OCI-LY7 (cell line): ENCODE results near the gene ULK4.

Source experiments
- EZH2phosphoT487 ChIP-seq: fragments of 200-600 bp; sonication (generic); IDR thresholded peaks from 2 replicates; pipeline ENCODE4 v1.6.1; 2018; ENCODE audit warnings: low read depth, borderline replicate concordance, mild to moderate bottlenecking, mixed run types, antibody characterized with exemption, low read length, moderate library complexity, mixed read lengths
- TF ChIP-seq, protein P1 (sequence below): fragments of 200-600 bp; sonication (generic); conservative IDR thresholded peaks from 2 replicates; pipeline ENCODE4 v1.5.1; 2014; ENCODE audit warnings: mild to moderate bottlenecking, antibody characterized with exemption, low read length, moderate library complexity, mixed read lengths

- TF ChIP-seq, protein P1, sequence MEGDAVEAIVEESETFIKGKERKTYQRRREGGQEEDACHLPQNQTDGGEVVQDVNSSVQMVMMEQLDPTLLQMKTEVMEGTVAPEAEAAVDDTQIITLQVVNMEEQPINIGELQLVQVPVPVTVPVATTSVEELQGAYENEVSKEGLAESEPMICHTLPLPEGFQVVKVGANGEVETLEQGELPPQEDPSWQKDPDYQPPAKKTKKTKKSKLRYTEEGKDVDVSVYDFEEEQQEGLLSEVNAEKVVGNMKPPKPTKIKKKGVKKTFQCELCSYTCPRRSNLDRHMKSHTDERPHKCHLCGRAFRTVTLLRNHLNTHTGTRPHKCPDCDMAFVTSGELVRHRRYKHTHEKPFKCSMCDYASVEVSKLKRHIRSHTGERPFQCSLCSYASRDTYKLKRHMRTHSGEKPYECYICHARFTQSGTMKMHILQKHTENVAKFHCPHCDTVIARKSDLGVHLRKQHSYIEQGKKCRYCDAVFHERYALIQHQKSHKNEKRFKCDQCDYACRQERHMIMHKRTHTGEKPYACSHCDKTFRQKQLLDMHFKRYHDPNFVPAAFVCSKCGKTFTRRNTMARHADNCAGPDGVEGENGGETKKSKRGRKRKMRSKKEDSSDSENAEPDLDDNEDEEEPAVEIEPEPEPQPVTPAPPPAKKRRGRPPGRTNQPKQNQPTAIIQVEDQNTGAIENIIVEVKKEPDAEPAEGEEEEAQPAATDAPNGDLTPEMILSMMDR: no peak
- TF ChIP-seq EZH2phosphoT487: no peak
Observed at GRCh38 chr3:41632700-41633099, 329.2 kb downstream of the ULK4 start.
